ENCODE data around the gene SLK. TPM values are rescaled to one million over a fixed set of nuclear protein-coding genes. Genes with fewer than 3 reads are reported as not detected.

Gene SLK
- total and polyA plus RNA-seq, 2 of the 4 experiments (the other 2 are of a cell fraction), result 8.1 to 21.5 TPM

DNA sequence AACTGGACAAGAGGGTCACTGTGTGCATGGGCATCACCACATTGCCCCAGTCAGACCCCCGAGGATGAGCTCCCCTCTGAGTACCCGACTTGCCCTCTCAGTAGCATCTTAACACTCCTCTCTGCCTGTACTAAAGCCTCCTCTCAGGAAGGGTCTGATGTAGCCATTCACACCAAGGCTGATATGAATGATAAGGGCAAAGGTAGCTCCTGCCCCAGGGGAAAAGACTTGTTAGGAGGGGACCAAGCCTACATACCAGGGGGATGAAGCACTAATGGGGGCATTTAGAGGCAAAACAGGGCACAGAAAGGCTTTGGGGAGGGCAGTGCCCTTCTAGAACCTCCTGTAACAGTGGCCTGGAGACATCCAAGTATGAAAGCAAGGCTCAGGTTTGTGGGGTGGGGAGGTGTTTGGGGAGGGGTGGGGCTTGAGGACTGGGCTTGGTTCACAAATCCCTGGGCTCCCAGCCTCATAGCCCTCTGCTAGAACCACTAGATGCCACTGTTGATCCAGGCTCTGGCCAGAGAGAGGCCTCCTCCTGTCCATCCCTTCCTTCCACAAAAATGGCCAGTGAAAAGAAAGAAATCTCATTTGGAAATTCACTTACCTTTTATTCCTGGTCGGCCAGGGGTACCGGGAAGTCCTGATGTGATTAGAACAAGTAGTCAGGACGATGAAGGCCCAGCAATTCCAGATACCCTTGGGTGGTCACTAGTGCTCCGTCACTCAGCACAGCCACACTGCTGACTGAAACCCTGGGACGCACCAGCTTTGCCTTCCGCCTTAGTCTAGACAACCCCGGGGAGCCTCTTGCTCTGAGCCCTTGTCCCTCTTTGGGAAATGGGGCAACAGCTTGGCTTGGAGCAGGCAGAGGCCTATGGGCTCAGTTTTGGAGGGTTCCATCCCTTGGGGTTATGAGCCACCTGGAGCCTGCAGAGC is 78.5 kb downstream of the SLK start:
- in situ Hi-C loops (cut with MboI; ENCODE audit: low sequenced_read_pairs), result loop anchor here (5.0 kb wide), 1 partner anchor 302 kb away; no protein-coding TSS in a partner anchor
- ATAC-seq (ENCODE audit: low read depth) (peak; percentile 96), DNase-seq (peak; percentile 76)
- no peak overlapping the region for H3K23ac ChIP-seq (ENCODE audit: low read depth, low read length)
- H3K9me1 ChIP-seq (ENCODE audit: insufficient read depth, low read length), result no peaks in the 10 kb centered on the region
- WGBS, 2 experiments (ENCODE audit: extremely low coverage in 2 of 2, insufficient read length in 1 of 2), result 80% methylated on average over 1 of the region's 9 CpGs; no CpG with 5 or more reads in 1 of the 2 experiments
- intact Hi-C loops (cut with micrococcal nuclease), result loop anchor here (1.0 to 2.0 kb wide), 4 partner anchors 76 to 305 kb away; partner anchors contain the start of gene GSTO1
- POLR2A ChIA-PET (ENCODE audit: unreplicated experiment), result no interaction called here
- CTCF ChIA-PET, result interaction anchor here (0.6 kb wide), 1 partner anchor 247 kb away, joined by 3 read pairs; no protein-coding TSS in a partner anchor
- no peak overlapping the region for H3K4me2 ChIP-seq (ENCODE audit: low read depth, low read length)
- TF ChIP-seq CEBPB (IDR thresholded peaks at IDR 0.05; ENCODE audit: low read depth, low read length), result no peak
- TF ChIP-seq POLR2A (IDR thresholded peaks at IDR 0.05; ENCODE audit: low read depth, low read length), result peak; percentile 49; the same call in 1 of the 2 replicates
- TF ChIP-seq RCOR1 (IDR thresholded peaks at IDR 0.05; ENCODE audit: insufficient replicate concordance, low read length), result no peak
- peak; percentile 42; the same call in 1 of the 2 replicates for TF ChIP-seq MAZ (IDR thresholded peaks at IDR 0.05; ENCODE audit: borderline replicate concordance, low read depth, low read length)
- TF ChIP-seq SMC3 (IDR thresholded peaks at IDR 0.05; ENCODE audit: low read depth, low read length), result peak; percentile 98
- TF ChIP-seq, protein P1, sequence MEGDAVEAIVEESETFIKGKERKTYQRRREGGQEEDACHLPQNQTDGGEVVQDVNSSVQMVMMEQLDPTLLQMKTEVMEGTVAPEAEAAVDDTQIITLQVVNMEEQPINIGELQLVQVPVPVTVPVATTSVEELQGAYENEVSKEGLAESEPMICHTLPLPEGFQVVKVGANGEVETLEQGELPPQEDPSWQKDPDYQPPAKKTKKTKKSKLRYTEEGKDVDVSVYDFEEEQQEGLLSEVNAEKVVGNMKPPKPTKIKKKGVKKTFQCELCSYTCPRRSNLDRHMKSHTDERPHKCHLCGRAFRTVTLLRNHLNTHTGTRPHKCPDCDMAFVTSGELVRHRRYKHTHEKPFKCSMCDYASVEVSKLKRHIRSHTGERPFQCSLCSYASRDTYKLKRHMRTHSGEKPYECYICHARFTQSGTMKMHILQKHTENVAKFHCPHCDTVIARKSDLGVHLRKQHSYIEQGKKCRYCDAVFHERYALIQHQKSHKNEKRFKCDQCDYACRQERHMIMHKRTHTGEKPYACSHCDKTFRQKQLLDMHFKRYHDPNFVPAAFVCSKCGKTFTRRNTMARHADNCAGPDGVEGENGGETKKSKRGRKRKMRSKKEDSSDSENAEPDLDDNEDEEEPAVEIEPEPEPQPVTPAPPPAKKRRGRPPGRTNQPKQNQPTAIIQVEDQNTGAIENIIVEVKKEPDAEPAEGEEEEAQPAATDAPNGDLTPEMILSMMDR (conservative IDR thresholded peaks at IDR 0.05; ENCODE audit: low read depth, low read length), result peak; percentile 95
- TF ChIP-seq RAD21 (IDR thresholded peaks at IDR 0.05; ENCODE audit: low read length), result peak; percentile 99
- H2AK5ac ChIP-seq (ENCODE audit: low read depth, low read length), result peak overlapping the region; percentile 65; the same call in 1 of the 2 replicates
- H3K9me3 ChIP-seq (ENCODE audit: control insufficient read depth, insufficient read depth, low read length), result no peaks in the 10 kb centered on the region
- H3K79me1 ChIP-seq (ENCODE audit: low read depth in 1 of 2, low read length in 2 of 2), result no peaks in the 10 kb centered on the region
- H2BK15ac ChIP-seq (ENCODE audit: low read depth, low read length), result no peak overlapping the region
- H3K36me3 ChIP-seq (ENCODE audit: control insufficient read depth, insufficient read depth, low read length), result no peaks in the 10 kb centered on the region
- H3K4me3 ChIP-seq (ENCODE audit: insufficient read depth, low read depth, low read length), result no peak overlapping the region
- H3K27ac ChIP-seq (ENCODE audit: insufficient read depth, low read length), result no peak overlapping the region
- H3K4me1 ChIP-seq (ENCODE audit: control insufficient read depth, insufficient read depth, low read length), result 0 out of 2 replicates have a peak, but pooled peaks cover 3% of the 10 kb centered on the region
- H3K14ac ChIP-seq (replicated peaks; ENCODE audit: low read depth, low read length), result no peak overlapping the region
- H3K18ac ChIP-seq (ENCODE audit: low read depth, low read length), result no peak overlapping the region
- H4K91ac ChIP-seq (ENCODE audit: insufficient read depth, low read depth, low read length), result no peak overlapping the region; the same call in 1 of the 2 replicates
- dilution Hi-C loops (cut with HindIII; ENCODE audit: low sequenced_read_pairs, unreplicated experiment), result no loop called here
- no peak overlapping the region for H3K56ac ChIP-seq (ENCODE audit: extremely low read depth, insufficient read depth, low read length)
- H3K4ac ChIP-seq (ENCODE audit: low read depth, low read length), result 0 out of 2 replicates have a peak overlapping the region, but pooled peaks have one; percentile 34
- no peak overlapping the region for H2BK20ac ChIP-seq (ENCODE audit: low read depth, low read length)
- no peak overlapping the region for H2AK9ac ChIP-seq (replicated peaks; ENCODE audit: low read depth, low read length, poor library complexity)
- no peak overlapping the region for H4K8ac ChIP-seq (ENCODE audit: low read depth in 2 of 2, low read length in 2 of 2)
- no peak overlapping the region for H2BK5ac ChIP-seq (ENCODE audit: low read depth, low read length, poor library complexity, severe bottlenecking)
- no peak overlapping the region for H4K5ac ChIP-seq (ENCODE audit: low read depth, low read length)
- no TSS peak for BruUV-seq (replicated peaks)
- no peak overlapping the region for H3K9ac ChIP-seq (ENCODE audit: low read depth, low read length)
- H3K27me3 ChIP-seq (ENCODE audit: control insufficient read depth, insufficient read depth, low read length), result no peaks in the 10 kb centered on the region
- H2BK120ac ChIP-seq (ENCODE audit: low read depth, low read length), result no peak overlapping the region; the same call in 1 of the 2 replicates
- H4K20me1 ChIP-seq (ENCODE audit: insufficient read depth, low read length), result no peaks in the 10 kb centered on the region
- peak overlapping the region; percentile 51 for H2AFZ ChIP-seq (replicated peaks; ENCODE audit: low read length, poor library complexity)

Data from IMR-90 (cell line).